Ascending aorta (tissue), 2 donors: ENCODE measurements around the gene KRT37. TPM values are rescaled to one million over a fixed set of nuclear protein-coding genes. Genes with fewer than 3 reads are reported as not detected.

Experiments used
- DNase-seq, 2 donors: peaks; one replicate each; pipeline ENCODE4 v3.0.0-alpha.2; 2019; ENCODE audit warnings: low spot score in 2 of 2
- H3K27ac ChIP-seq, 2 donors: fragments of 200-600 bp; sonication (generic); one replicate each; pipeline ENCODE4 v1.5.1; 2016 to 2017; ENCODE audit warnings: mild to moderate bottlenecking in 1 of 2
- H3K27me3 ChIP-seq: fragments of 200-600 bp; sonication (generic); one replicate; pipeline ENCODE4 v1.5.1; 2017
- H3K36me3 ChIP-seq, 2 donors: fragments of 200-600 bp; sonication (generic); one replicate each; pipeline ENCODE4 v1.5.1; 2016
- H3K4me1 ChIP-seq, 2 donors: fragments of 200-600 bp; sonication (generic); one replicate each; pipeline ENCODE4 v1.5.1; 2016 to 2017; ENCODE audit warnings: mild to moderate bottlenecking in 1 of 2
- H3K4me3 ChIP-seq, 2 donors: fragments of 200-600 bp; sonication (generic); one replicate each; pipeline ENCODE4 v1.5.1; 2016 to 2017; ENCODE audit warnings: mild to moderate bottlenecking in 1 of 2
- H3K9me3 ChIP-seq, 2 donors: fragments of 200-600 bp; sonication (generic); one replicate each; pipeline ENCODE4 v1.5.1; 2016
- intact Hi-C: fragments of 100-400 bp; cut with DNase I; formaldehyde crosslinking; loops from one replicate; pipeline ENCODE4 v1.15.1; 2023
- total RNA-seq: library from RNA; depleted of rRNA; stranded (reverse); fragments of >200 nt; gene quantifications from one replicate; pipeline ENCODE4 v1.1.0, GENCODE V29; 2016
- TF ChIP-seq, protein P1 (sequence below), 3 experiments: fragments of 200-600 bp in 2 of 3; fragments of 450-650 bp in 1 of 3; sonication (generic) in 2 of 3; IDR thresholded peaks; one replicate each; pipeline ENCODE4 v1.5.1; 2016 to 2019; ENCODE audit warnings: antibody characterized with exemption in 3 of 3, mild to moderate bottlenecking in 1 of 3, moderate library complexity in 1 of 3

Gene KRT37
- total RNA-seq, 1 donor from 2014 or later, result not detected

DNA sequence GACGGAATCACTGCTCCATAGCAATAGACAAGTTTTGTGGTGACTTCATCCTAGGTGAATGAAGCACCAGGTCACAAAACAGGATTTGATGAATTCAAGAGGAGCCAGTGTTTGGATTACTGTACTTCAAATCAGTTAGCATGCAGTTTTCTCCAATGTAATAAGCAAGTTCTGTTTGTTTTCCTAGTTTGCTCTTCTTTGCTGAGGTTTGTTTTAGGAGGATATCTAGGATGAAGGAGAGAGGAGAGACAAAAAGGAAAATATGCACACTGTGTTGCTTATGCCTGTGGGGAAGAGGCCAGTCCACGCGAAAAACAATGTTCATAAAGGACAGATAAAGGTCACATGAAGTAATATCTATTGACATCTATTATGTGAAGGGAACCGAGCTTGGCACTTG is 9.0 kb downstream of the KRT37 start:
- Histone ChIP-seq H3K4me3 (no peak overlapping the region), H3K27me3 (no peaks in the 10 kb centered on the region), H3K27ac (no peak overlapping the region), H3K36me3 (no peaks in the 10 kb centered on the region), H3K9me3 (no peaks in the 10 kb centered on the region), H3K4me1 (peaks cover 0 to 9% of the 10 kb centered on the region in 2 donors)
- no peak for DNase-seq
- TF ChIP-seq, protein P1, sequence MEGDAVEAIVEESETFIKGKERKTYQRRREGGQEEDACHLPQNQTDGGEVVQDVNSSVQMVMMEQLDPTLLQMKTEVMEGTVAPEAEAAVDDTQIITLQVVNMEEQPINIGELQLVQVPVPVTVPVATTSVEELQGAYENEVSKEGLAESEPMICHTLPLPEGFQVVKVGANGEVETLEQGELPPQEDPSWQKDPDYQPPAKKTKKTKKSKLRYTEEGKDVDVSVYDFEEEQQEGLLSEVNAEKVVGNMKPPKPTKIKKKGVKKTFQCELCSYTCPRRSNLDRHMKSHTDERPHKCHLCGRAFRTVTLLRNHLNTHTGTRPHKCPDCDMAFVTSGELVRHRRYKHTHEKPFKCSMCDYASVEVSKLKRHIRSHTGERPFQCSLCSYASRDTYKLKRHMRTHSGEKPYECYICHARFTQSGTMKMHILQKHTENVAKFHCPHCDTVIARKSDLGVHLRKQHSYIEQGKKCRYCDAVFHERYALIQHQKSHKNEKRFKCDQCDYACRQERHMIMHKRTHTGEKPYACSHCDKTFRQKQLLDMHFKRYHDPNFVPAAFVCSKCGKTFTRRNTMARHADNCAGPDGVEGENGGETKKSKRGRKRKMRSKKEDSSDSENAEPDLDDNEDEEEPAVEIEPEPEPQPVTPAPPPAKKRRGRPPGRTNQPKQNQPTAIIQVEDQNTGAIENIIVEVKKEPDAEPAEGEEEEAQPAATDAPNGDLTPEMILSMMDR (IDR thresholded peaks at IDR 0.05), result no peak
- intact Hi-C loops, result no loop called here

DNA sequence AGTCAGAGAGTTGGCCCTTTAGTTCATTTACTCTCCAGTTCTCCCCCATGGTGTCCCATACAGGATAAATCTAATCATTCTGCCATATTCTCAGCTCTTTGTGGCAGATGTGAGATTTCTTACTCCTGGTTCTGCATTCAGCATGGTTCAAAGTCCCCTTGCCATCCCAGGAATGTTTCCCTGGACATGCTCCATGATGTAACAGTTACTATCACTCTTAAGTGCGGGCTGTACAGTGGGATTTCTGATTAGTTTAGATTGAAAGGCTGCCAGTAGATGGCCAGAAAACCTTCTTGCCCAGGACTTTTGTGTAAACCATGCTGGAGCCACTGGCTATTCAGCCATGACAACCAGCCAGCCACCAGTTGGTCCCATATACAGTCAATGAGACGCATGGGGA is 10.4 kb downstream of the KRT37 start:
- Histone ChIP-seq H3K27me3 (no peaks in the 10 kb centered on the region), H3K4me1 (peaks cover 0 to 9% of the 10 kb centered on the region in 2 donors), H3K27ac (no peak overlapping the region), H3K36me3 (no peaks in the 10 kb centered on the region), H3K4me3 (no peak overlapping the region), H3K9me3 (no peaks in the 10 kb centered on the region)
- no peak for DNase-seq
- intact Hi-C loops, result no loop called here
- TF ChIP-seq, protein P1 (IDR thresholded peaks at IDR 0.05), result no peak

DNA sequence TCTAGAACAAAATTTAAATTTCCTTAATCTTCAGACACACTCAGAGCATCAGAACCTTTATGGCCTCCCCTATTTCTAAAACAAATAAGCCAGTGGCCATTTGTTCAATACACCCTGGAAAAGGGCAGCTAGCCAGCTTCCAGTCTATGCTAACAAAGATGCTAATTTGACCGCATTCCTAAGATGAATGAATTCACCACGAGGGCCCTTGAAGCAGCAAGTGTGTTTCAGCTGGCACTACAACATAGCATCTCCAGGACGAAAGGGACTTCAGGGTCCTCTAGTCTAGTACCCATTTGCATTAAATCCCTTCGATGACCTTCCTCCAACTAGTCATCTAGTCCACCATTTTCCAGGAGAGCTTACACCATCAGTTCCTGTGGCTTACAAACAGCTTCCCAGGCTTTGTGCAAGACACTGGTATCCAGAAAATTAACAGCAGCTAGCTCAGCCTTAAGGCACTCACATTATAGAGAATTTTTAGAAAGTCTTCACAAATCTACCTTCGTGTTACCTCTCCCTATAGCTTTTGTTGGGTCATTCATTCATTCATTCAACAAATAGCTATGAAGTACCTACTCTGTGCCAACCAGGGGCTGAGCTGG is 10.9 kb downstream of the KRT37 start:
- H3K27me3 ChIP-seq, result no peaks in the 10 kb centered on the region
- DNase-seq, result no peak
- H3K4me1 ChIP-seq, result peaks cover 0 to 9% of the 10 kb centered on the region in 2 donors
- H3K4me3 ChIP-seq, result no peak overlapping the region
- H3K36me3 ChIP-seq, result no peaks in the 10 kb centered on the region
- TF ChIP-seq, protein P1 (IDR thresholded peaks at IDR 0.05), result no peak
- no peaks in the 10 kb centered on the region for H3K9me3 ChIP-seq
- H3K27ac ChIP-seq, result no peak overlapping the region
- intact Hi-C loops, result no loop called here

DNA sequence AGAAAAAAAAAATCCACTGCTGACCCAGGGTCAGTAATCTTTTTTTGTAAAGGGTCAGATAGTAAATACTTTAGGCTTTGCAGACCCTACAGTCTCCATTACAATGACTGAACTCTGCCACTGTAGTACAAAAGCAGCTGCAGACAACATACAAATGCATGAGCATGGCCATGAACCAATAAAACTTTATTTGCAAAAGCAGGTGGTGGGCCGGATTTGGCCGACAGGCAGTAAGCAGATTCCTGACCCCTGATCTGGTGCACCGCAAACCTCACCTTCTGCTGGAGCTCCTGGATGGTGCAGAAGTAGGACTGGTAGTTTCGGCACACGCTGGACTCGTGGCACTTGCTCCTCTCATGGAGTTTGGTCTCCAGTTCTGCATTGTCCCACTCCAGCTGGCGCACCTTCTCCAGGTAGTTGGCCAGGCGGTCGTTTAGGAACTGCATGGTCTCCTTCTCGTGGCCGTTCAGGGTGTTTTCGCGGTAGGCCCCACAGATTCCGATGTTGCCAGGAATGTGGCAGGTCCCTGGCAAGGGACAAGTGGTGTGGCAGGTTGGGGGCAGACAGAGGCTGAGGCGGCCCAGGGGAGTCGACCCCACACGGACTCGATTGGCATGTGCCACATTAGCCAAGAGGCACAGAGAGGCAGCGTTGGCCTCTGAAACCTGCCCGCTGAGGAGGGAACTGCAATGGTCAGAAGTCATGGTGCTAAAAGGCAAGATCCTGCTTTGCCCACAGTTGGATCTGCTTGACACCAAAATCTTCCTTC is 13.1 kb downstream of the KRT37 start:
- Histone ChIP-seq H3K27me3 (no peaks in the 10 kb centered on the region), H3K4me3 (no peak overlapping the region), H3K36me3 (no peaks in the 10 kb centered on the region), H3K27ac (no peak overlapping the region), H3K4me1 (peaks cover 0 to 4% of the 10 kb centered on the region in 2 donors), H3K9me3 (no peaks in the 10 kb centered on the region)
- TF ChIP-seq, protein P1 (IDR thresholded peaks at IDR 0.05), result no peak
- intact Hi-C loops, result no loop called here
- no peak for DNase-seq

DNA sequence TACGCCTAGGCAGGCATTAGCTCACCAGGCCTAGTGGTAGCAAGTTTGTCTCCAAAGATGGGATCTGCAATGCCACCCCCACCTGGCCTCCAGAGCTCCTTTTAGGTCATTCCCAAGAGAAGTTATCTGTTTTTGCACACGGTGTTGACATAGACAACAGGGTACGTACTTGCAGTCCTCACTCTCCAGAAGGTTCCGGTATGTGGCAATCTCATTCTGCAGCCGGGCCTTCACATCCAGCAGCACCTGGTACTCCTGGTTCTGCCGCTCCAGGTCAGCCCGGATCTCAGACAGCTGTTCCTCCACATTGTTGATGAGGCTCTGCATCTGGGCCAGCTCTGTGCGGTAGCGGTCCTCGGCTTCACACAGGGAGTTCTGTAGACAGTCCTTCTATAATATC is 17.2 kb downstream of the KRT37 start:
- TF ChIP-seq, protein P1 (IDR thresholded peaks at IDR 0.05), result no peak
- intact Hi-C loops, result no loop called here
- no peaks in the 10 kb centered on the region for H3K9me3 ChIP-seq
- peak in 1 of 2 donors; percentile 24 for DNase-seq
- no peak overlapping the region for H3K4me3 ChIP-seq
- no peaks in the 10 kb centered on the region for H3K36me3 ChIP-seq
- H3K27me3 ChIP-seq, result no peaks in the 10 kb centered on the region
- H3K27ac ChIP-seq, result no peak overlapping the region
- no peaks in the 10 kb centered on the region for H3K4me1 ChIP-seq
